ENCODE measurements around the gene VN1R5. TPM values are rescaled to one million over a fixed set of nuclear protein-coding genes. Genes with fewer than 3 reads are reported as not detected.

VN1R5 gene
- total and polyA plus RNA-seq, 9 of the 15 experiments (the other 6 are each of a cell fraction or from before 2014, with no cell fraction given): not detected

- no peaks in the 10 kb centered on the region; a peak in 1 of 5 replicates for H3K4me1 ChIP-seq (replicated peaks in 1 of 2; ENCODE audit: control insufficient read depth in 2 of 2, insufficient read depth in 2 of 2, low read length in 2 of 2)
- H3K79me2 ChIP-seq (ENCODE audit: control insufficient read depth, insufficient read depth, low read length): no peaks in the 10 kb centered on the region
- no peaks in the 10 kb centered on the region for H3K9me1 ChIP-seq (ENCODE audit: control insufficient read depth, insufficient read depth, low read length)
- H3K27me3 ChIP-seq (ENCODE audit: control insufficient read depth in 2 of 2, insufficient read depth in 2 of 2, low read length in 2 of 2): no peaks in the 10 kb centered on the region
- peak; percentile 57 for ATAC-seq
- no peaks in the 10 kb centered on the region for H4K20me1 ChIP-seq (replicated peaks; ENCODE audit: control insufficient read depth, insufficient read depth, low read length)
- no peak for DNase-seq (ENCODE audit: extremely low read depth in 1 of 4, low spot score in 3 of 4)
- no TSS peak for BruUV-seq (replicated peaks)
- FAIRE-seq: no peak
- H3K4me3 ChIP-seq: no peak overlapping the region
- H3K9ac ChIP-seq (ENCODE audit: insufficient read depth in 1 of 2, low read depth in 2 of 2, low read length in 2 of 2): no peak overlapping the region
- no peaks in the 10 kb centered on the region for H3K36me3 ChIP-seq (ENCODE audit: control insufficient read depth, insufficient read depth, low read length)
- ChIA-PET POLR2A (no interaction called here), CTCF (ENCODE audit: low intra/inter-chr PET ratio) (no interaction called here)
- no peak overlapping the region for H3K27ac ChIP-seq (ENCODE audit: extremely low read depth, low read depth, low read length)
- in situ Hi-C loops (cut with MboI): no loop called here
- WGBS (ENCODE audit: insufficient coverage, low coverage, missing lambda C conversion rate): 11% methylated on average over 6 of the region's 6 CpGs
- 0 out of 2 replicates have a peak overlapping the region, but pooled peaks have one; percentile 8 for H2AFZ ChIP-seq (ENCODE audit: low read depth, low read length)
- no peak overlapping the region for H3K4me2 ChIP-seq (ENCODE audit: insufficient read depth, low read length)
- no peaks in the 10 kb centered on the region; the same call in 1 of the 2 replicates for H3K9me3 ChIP-seq (replicated peaks; ENCODE audit: control insufficient read depth, insufficient read depth, low read depth, low read length)
- intact Hi-C loops (cut with micrococcal nuclease): no loop called here
- peak; percentile 46; the same call in 1 of the 2 replicates for TF ChIP-seq ATF3 (IDR thresholded peaks at IDR 0.05)
- TF ChIP-seq ATF3 (CRISPR knock-in tag; conservative IDR thresholded peaks at IDR 0.05): no peak
- no peak for TF ChIP-seq CBFA2T3 (IDR thresholded peaks at IDR 0.05)
- TF ChIP-seq PTBP1 (IDR thresholded peaks at IDR 0.05; ENCODE audit: low read depth, low read length): no peak
- no peak for TF ChIP-seq ZBTB11 (CRISPR knock-in tag; IDR thresholded peaks at IDR 0.05)
- TF ChIP-seq CEBPB (tag; IDR thresholded peaks at IDR 0.05): peak; percentile 31; the same call in 1 of the 2 replicates
- TF ChIP-seq L3MBTL2 (IDR thresholded peaks at IDR 0.05): peak; percentile 29
- peak; percentile 38 for TF ChIP-seq MEIS2 (IDR thresholded peaks at IDR 0.05; ENCODE audit: partially characterized antibody)
Measured at GRCh38 chr1:247218121-247218651, 37.7 kb upstream of the VN1R5 start.

Data from K562 (cell line).